Transverse colon (tissue), 4 donors: ENCODE results near the gene HAO1. TPM values are rescaled to one million over a fixed set of nuclear protein-coding genes. Genes with fewer than 3 reads are reported as not detected.

ENCODE experiments used
- small RNA-seq, 4 donors: library from RNA; depleted of rRNA; stranded (forward); fragments of <200 nt; gene quantifications; one replicate each; pipeline ENCODE3, GENCODE V24; 2016
- total RNA-seq, 4 donors: library from RNA; depleted of rRNA; stranded (reverse); fragments of >200 nt; gene quantifications; one replicate each; pipeline ENCODE4 v1.1.0, GENCODE V29; 2016

Gene HAO1
- total RNA-seq, 4 donors from 2014 or later: not detected

Small RNAs within 50 kb of the gene (small RNA-seq; reads per million reads assigned to genes)
- gene AL021879.1: 0 reads per million in 4 donors

Other genes with a start within 250 kb of the HAO1 start
- gene TMX4, start 79.3 kb upstream of the HAO1 start, total RNA-seq: 10 to 100 TPM; 23.6 to 32.9 (median 28.1) TPM
- gene PLCB1, start 191.8 kb upstream of the HAO1 start, total RNA-seq: 10 to 100 TPM; 13.1 to 18.6 (median 15.8) TPM